H1 (cell line): ENCODE measurements around the gene ZNF695. TPM values are rescaled to one million over a fixed set of nuclear protein-coding genes. Genes with fewer than 3 reads are reported as not detected.

ENCODE experiments used
- CTCF ChIA-PET: fragments of 300-600 bp; sonication (Branson Sonifier 250); formaldehyde crosslinking; loops from one replicate; lab custom pipeline; 2021; ENCODE audit not compliant: partially characterized antibody; lab: Charles Lee
- POLR2A ChIA-PET: fragments of 300-600 bp; sonication (Branson Sonifier 250); formaldehyde crosslinking; loops from one replicate; lab custom pipeline; 2021; ENCODE audit warnings: inconsistent platforms; ENCODE audit not compliant: partially characterized antibody; lab: Charles Lee
- DNase-seq, 2 experiments: peaks; one replicate each; pipeline versions ENCODE4 v3.0.0 to v3.0.0-alpha.2; 2010 to 2022; ENCODE audit warnings: low spot score in 2 of 2, low read depth in 1 of 2, mixed read lengths in 1 of 2
- FAIRE-seq: peaks from 2 replicates; lab custom pipeline; 2011; peaks lifted over from hg19 to GRCh38; lab: Jason Lieb, UNC
- H2AFZ ChIP-seq: 2 replicates; pipeline ENCODE4 v1.8.1; 2012; ENCODE audit warnings: low read length, inconsistent platforms
- H2AK5ac ChIP-seq: 2 replicates; pipeline ENCODE4 v1.6.1; 2013; ENCODE audit warnings: low read depth, low read length
- H2BK120ac ChIP-seq: replicated peaks from 2 replicates; pipeline ENCODE3; 2013; ENCODE audit warnings: low read depth, low read length, inconsistent platforms
- H2BK12ac ChIP-seq: 2 replicates; pipeline ENCODE4 v1.6.1; 2013; ENCODE audit warnings: low read depth, low read length
- H2BK15ac ChIP-seq: 2 replicates; pipeline ENCODE4 v1.6.1; 2013; ENCODE audit warnings: low read length
- H2BK20ac ChIP-seq: 2 replicates; pipeline ENCODE4 v1.6.1; 2013; ENCODE audit warnings: low read length
- H2BK5ac ChIP-seq: 2 replicates; pipeline ENCODE4 v1.6.1; 2013; ENCODE audit warnings: low read depth, low read length
- H3K14ac ChIP-seq: 2 replicates; pipeline ENCODE4 v1.6.1; 2013; ENCODE audit warnings: inconsistent platforms; ENCODE audit not compliant: insufficient read length
- H3K18ac ChIP-seq: 2 replicates; pipeline ENCODE4 v1.6.1; 2013; ENCODE audit warnings: low read length; ENCODE audit errors: extremely low read depth
- H3K23ac ChIP-seq: 2 replicates; pipeline ENCODE4 v1.6.1; 2013; ENCODE audit warnings: inconsistent platforms; ENCODE audit not compliant: insufficient read length
- H3K23me2 ChIP-seq: 2 replicates; pipeline ENCODE4 v1.6.1; 2013; ENCODE audit warnings: low read depth, low read length
- H3K27ac ChIP-seq: 2 replicates; pipeline ENCODE4 v1.6.1; 2011; ENCODE audit warnings: low read depth, low read length, inconsistent platforms
- H3K27me3 ChIP-seq, 4 experiments: replicated peaks in 1 of 4; 1 replicate in 1 of 4; 2 replicates in 3 of 4; pipeline versions ENCODE4 v1.6.1 to v1.8.1; 2011 to 2013; ENCODE audit warnings: low read length in 3 of 4, mild to moderate bottlenecking in 3 of 4, inconsistent platforms in 2 of 4, mixed read lengths in 2 of 4, moderate library complexity in 1 of 4; ENCODE audit not compliant: control insufficient read depth in 3 of 4, insufficient read depth in 3 of 4; ENCODE audit errors: extremely low read depth in 1 of 4
- H3K36me3 ChIP-seq, 4 experiments: 2 replicates each; pipeline versions ENCODE4 v1.6.1 to v1.8.1; 2011 to 2013; ENCODE audit warnings: mild to moderate bottlenecking in 4 of 4, low read length in 3 of 4, moderate library complexity in 2 of 4, control low read depth in 1 of 4, inconsistent platforms in 1 of 4; ENCODE audit not compliant: insufficient read depth in 4 of 4, control insufficient read depth in 2 of 4
- H3K4ac ChIP-seq: replicated peaks from 2 replicates; pipeline ENCODE3; 2013; ENCODE audit warnings: low read length, low read depth, mixed read lengths, inconsistent platforms; ENCODE audit not compliant: insufficient read length
- H3K4me1 ChIP-seq, 4 experiments: replicated peaks in 1 of 4; 1 replicate in 1 of 4; 2 replicates in 3 of 4; pipeline versions ENCODE4 v1.6.1 to v1.8.1; 2011 to 2013; ENCODE audit warnings: low read length in 3 of 4, inconsistent platforms in 2 of 4, mixed read lengths in 1 of 4; ENCODE audit not compliant: insufficient read depth in 4 of 4, control insufficient read depth in 3 of 4
- H3K4me2 ChIP-seq, 2 experiments: 2 replicates each; pipeline versions ENCODE4 v1.6.1 to v1.8.1; 2011 to 2013; ENCODE audit warnings: low read depth in 2 of 2, low read length in 2 of 2, control low read depth in 1 of 2, inconsistent platforms in 1 of 2, mild to moderate bottlenecking in 1 of 2; ENCODE audit not compliant: insufficient read depth in 1 of 2
- H3K4me3 ChIP-seq, 4 experiments: fragments of 200-600, 300-600 bp in 1 of 4; sonication (generic), shearing (Covaris generic), sonication (Bioruptor Twin) in 1 of 4; 2 replicates each; pipeline versions ENCODE4 v1.5.1 to v1.8.1; 2011 to 2016; ENCODE audit warnings: low read length in 4 of 4, low read depth in 3 of 4, control low read depth in 2 of 4, inconsistent platforms in 2 of 4, mild to moderate bottlenecking in 2 of 4, mixed read lengths in 1 of 4, moderate library complexity in 1 of 4; ENCODE audit not compliant: insufficient read depth in 2 of 4; ENCODE audit errors: extremely low read depth in 1 of 4
- H3K56ac ChIP-seq: replicated peaks from 2 replicates; pipeline ENCODE3; 2013; ENCODE audit warnings: low read depth, mild to moderate bottlenecking, mixed read lengths, low read length, inconsistent platforms; ENCODE audit not compliant: insufficient read length
- H3K79me1 ChIP-seq: 2 replicates; pipeline ENCODE4 v1.6.1; 2013; ENCODE audit warnings: low read depth, low read length, control low read depth
- H3K79me2 ChIP-seq, 2 experiments: 2 replicates each; pipeline versions ENCODE4 v1.6.1 to v1.8.1; 2012 to 2013; ENCODE audit warnings: low read length in 2 of 2, mild to moderate bottlenecking in 2 of 2, inconsistent platforms in 1 of 2; ENCODE audit not compliant: insufficient read depth in 2 of 2, control insufficient read depth in 1 of 2
- H3K9ac ChIP-seq, 4 experiments: replicated peaks in 1 of 4; 1 replicate in 1 of 4; 2 replicates in 3 of 4; pipeline versions ENCODE4 v1.6.1 to v1.8.1; 2011 to 2013; ENCODE audit warnings: low read depth in 3 of 4, low read length in 3 of 4, control low read depth in 2 of 4, mild to moderate bottlenecking in 2 of 4, moderate library complexity in 2 of 4, inconsistent platforms in 1 of 4; ENCODE audit errors: extremely low read depth in 1 of 4
- H3K9me3 ChIP-seq, 2 experiments: 2 replicates each; pipeline versions ENCODE4 v1.6.1 to v1.8.1; 2012 to 2013; ENCODE audit warnings: mild to moderate bottlenecking in 2 of 2, moderate library complexity in 2 of 2, control low read depth in 1 of 2, inconsistent platforms in 1 of 2, low read depth in 1 of 2, low read length in 1 of 2, mixed read lengths in 1 of 2; ENCODE audit not compliant: insufficient read depth in 2 of 2
- H4K20me1 ChIP-seq, 2 experiments: replicated peaks in 1 of 2; 2 replicates each; pipeline versions ENCODE3 to v1.8.1; 2011 to 2013; ENCODE audit warnings: inconsistent platforms in 2 of 2, low read length in 2 of 2, mild to moderate bottlenecking in 1 of 2; ENCODE audit not compliant: insufficient read depth in 2 of 2, control insufficient read depth in 1 of 2
- H4K5ac ChIP-seq: 2 replicates; pipeline ENCODE4 v1.6.1; 2013; ENCODE audit warnings: low read length, low read depth, mixed read lengths, inconsistent platforms; ENCODE audit not compliant: insufficient read length
- H4K8ac ChIP-seq: 2 replicates; pipeline ENCODE4 v1.8.0; 2013; ENCODE audit warnings: mild to moderate bottlenecking, moderate library complexity, low read length, inconsistent platforms; ENCODE audit not compliant: insufficient read depth; ENCODE audit errors: extremely low read depth
- H4K91ac ChIP-seq: replicated peaks from 2 replicates; pipeline ENCODE3; 2013; ENCODE audit warnings: low read length, mixed read lengths, inconsistent platforms; ENCODE audit not compliant: insufficient read length
- CREB1 ChIP-seq: IDR thresholded peaks from 2 replicates; pipeline ENCODE4 v1.6.1; 2012; ENCODE audit warnings: inconsistent platforms
- CTBP2 ChIP-seq: IDR thresholded peaks from 2 replicates; pipeline ENCODE4 v1.7.0; 2011; ENCODE audit warnings: borderline replicate concordance, mild to moderate bottlenecking, moderate library complexity, mixed read lengths, low read length; ENCODE audit not compliant: insufficient read depth, insufficient read length
- GTF2F1 ChIP-seq: IDR thresholded peaks from 2 replicates; pipeline ENCODE4 v1.6.1; 2012; ENCODE audit warnings: low read depth, low read length, improper control_type of control experiment, borderline replicate concordance
- HDAC2 ChIP-seq, 2 experiments: fragments of 300-600 bp in 1 of 2; sonication (generic) in 1 of 2; IDR thresholded peaks; 2 replicates each; pipeline ENCODE4 v1.6.1; 2011 to 2012; ENCODE audit warnings: low read depth in 2 of 2, low read length in 2 of 2, mild to moderate bottlenecking in 2 of 2, moderate library complexity in 2 of 2, borderline replicate concordance in 1 of 2, inconsistent platforms in 1 of 2
- JUND ChIP-seq: IDR thresholded peaks from 2 replicates; pipeline ENCODE4 v1.6.1; 2011; ENCODE audit warnings: mild to moderate bottlenecking, improper control_type of control experiment, low read length
- NRF1 ChIP-seq: IDR thresholded peaks from 2 replicates; pipeline ENCODE4 v1.6.1; 2011; ENCODE audit warnings: mild to moderate bottlenecking, low read depth, low read length, improper control_type of control experiment
- RFX5 ChIP-seq: IDR thresholded peaks from 2 replicates; pipeline ENCODE4 v1.6.1; 2011; ENCODE audit warnings: low read depth, low read length, improper control_type of control experiment, borderline replicate concordance
- RNF2 ChIP-seq: fragments of 200-900, 300-1000 bp; sonication (generic); IDR thresholded peaks from 2 replicates; pipeline ENCODE4 v1.7.1; 2016; ENCODE audit warnings: borderline replicate concordance, low read depth, mild to moderate bottlenecking, antibody characterized with exemption, low read length; ENCODE audit not compliant: poor library complexity, severe bottlenecking; ENCODE audit errors: missing control alignments
- SP2 ChIP-seq: IDR thresholded peaks from 2 replicates; pipeline ENCODE4 v1.6.1; 2012; ENCODE audit warnings: mild to moderate bottlenecking, low read length, inconsistent platforms
- TCF12 ChIP-seq: IDR thresholded peaks from 2 replicates; pipeline ENCODE4 v1.6.1; 2011; ENCODE audit warnings: low read depth, mild to moderate bottlenecking, low read length
- ZNF274 ChIP-seq: IDR thresholded peaks from 2 replicates; pipeline ENCODE4 v1.7.0; 2012; ENCODE audit warnings: low read length, borderline replicate concordance; ENCODE audit errors: extremely low read depth
- WGBS, 2 experiments: shearing (Covaris generic) in 1 of 2; methylation state at CpG; one replicate each; pipeline versions ENCODE4 v1.1.6 to v1.1.7; 2013 to 2015; ENCODE audit warnings: low lambda C conversion rate in 2 of 2, mixed read lengths in 2 of 2, inconsistent platforms in 1 of 2, low coverage in 1 of 2, missing lambda C conversion rate in 1 of 2; ENCODE audit not compliant: insufficient replicate concordance in 2 of 2, insufficient coverage in 1 of 2, insufficient read length in 1 of 2; ENCODE audit errors: extremely low coverage in 1 of 2, missing lambda C conversion rate in 1 of 2; 5-methylcytosine and 5-hydroxymethylcytosine counted together
- polyA plus RNA-seq, 7 experiments: library from polyadenylated mRNA; depleted of rRNA in 3 of 7; stranded (reverse) in 5 of 7; unstranded in 2 of 7; fragments of >200 nt in 5 of 7; fragments of 200-250 nt in 2 of 7; gene quantifications; 1 replicate in 5 of 7; 2 replicates in 1 of 7; 4 replicates in 1 of 7; pipeline versions ENCODE4 v1.2.1 to v1.2.3, GENCODE V29; 2011 to 2013; ENCODE audit warnings: missing spikeins in 2 of 7, mixed read lengths in 2 of 7
- total RNA-seq: library from RNA; stranded (reverse); fragmentation: NEBNext Ultra II Directional; extraction: Animal tissue kit (Norgen Biotek cat#: 25700); gene quantifications from 2 replicates; pipeline ENCODE4 v1.2.1, GENCODE V29; 2021

ZNF695 gene
- total and polyA plus RNA-seq, 2 of the 8 experiments (the other 6 are each of a cell fraction or from before 2014, with no cell fraction given) = 9.2 to 27.0 TPM

DNA sequence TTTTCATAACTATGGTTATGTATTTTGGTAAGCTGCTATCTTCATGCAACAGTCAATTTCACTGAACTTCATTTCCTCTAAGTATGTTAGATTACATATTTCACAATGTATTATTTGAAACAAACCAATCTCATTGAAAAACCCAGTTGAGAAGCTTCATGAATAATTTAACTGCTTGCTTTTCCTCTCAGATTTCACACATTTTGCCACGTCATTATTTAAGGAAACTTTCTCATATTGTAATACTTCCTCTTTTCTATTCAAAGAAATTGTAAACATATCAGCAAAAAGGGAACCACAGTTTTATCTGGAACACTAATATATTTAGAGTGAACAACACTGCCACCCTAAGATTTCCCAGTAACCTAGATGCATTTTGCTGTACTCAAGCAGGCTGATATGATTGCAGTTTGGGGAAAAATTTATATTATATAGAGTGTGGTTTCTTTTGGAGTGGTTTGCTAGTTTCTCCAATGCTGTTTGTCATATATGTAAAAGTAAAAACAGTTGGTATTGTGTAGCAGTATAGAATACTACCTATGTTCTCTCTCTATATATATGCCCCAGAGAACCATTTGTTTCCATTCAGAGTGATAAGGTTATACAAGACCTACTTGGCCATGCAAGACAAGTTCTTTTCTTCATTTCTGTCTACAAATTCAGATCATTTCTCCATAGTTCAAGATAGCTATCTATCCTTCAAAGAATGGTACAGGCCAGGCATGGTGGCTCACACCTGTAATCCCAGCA lies 47.7 kb downstream of the ZNF695 start:
- no peak overlapping the region for H2BK12ac ChIP-seq
- DNase-seq (no peak), FAIRE-seq (no peak)
- WGBS, 2 experiments = 82% methylated on average over 1 of the region's 1 CpG; no CpG with 5 or more reads in 1 of the 2 experiments
- CTCF ChIA-PET = interaction anchor here (1.2 to 2.4 kb wide), 2 partner anchors 11 to 42 kb away, joined by 3 to 18 read pairs; no protein-coding TSS in a partner anchor
- H3K36me3 ChIP-seq = peaks cover 0 to 5% (median 4%) of the 10 kb centered on the region in 4 experiments; a peak in 3 of 8 replicates
- H3K4ac ChIP-seq = no peak overlapping the region
- TF ChIP-seq NRF1 (no peak), RFX5 (no peak), CTBP2 (no peak), RNF2 (no peak), HDAC2 (IDR thresholded peaks at IDR 0.05; ENCODE audit: borderline replicate concordance in 1 of 2, low read depth in 2 of 2, low read length in 2 of 2) (no peak), SP2 (no peak), CREB1 (no peak), JUND (no peak), ZNF274 (no peak), GTF2F1 (no peak), TCF12 (no peak)
- H3K4me1 ChIP-seq = no peaks in the 10 kb centered on the region
- H2AFZ ChIP-seq = no peak overlapping the region
- no peak overlapping the region for H3K18ac ChIP-seq
- H3K9me3 ChIP-seq = no peaks in the 10 kb centered on the region
- no peaks in the 10 kb centered on the region for H3K79me2 ChIP-seq
- H3K4me3 ChIP-seq = no peak overlapping the region
- no peaks in the 10 kb centered on the region for H4K20me1 ChIP-seq
- H2BK20ac ChIP-seq = no peak overlapping the region
- H3K27me3 ChIP-seq = no peaks in the 10 kb centered on the region
- H3K27ac ChIP-seq = no peak overlapping the region
- no peaks in the 10 kb centered on the region for H3K23me2 ChIP-seq
- no peak overlapping the region for H4K8ac ChIP-seq
- H3K56ac ChIP-seq = no peak overlapping the region
- no peak overlapping the region for H3K9ac ChIP-seq
- H2AK5ac ChIP-seq = no peak overlapping the region
- no peak overlapping the region for H3K23ac ChIP-seq
- no peak overlapping the region for H3K4me2 ChIP-seq
- no peak overlapping the region for H4K5ac ChIP-seq
- no peaks in the 10 kb centered on the region for H3K79me1 ChIP-seq
- no peak overlapping the region for H3K14ac ChIP-seq
- no peak overlapping the region for H2BK120ac ChIP-seq
- no peak overlapping the region for H4K91ac ChIP-seq
- POLR2A ChIA-PET = no interaction called here
- H2BK15ac ChIP-seq = no peak overlapping the region
- H2BK5ac ChIP-seq = no peak overlapping the region
